ENCODE data around the gene BLID. TPM values are rescaled to one million over a fixed set of nuclear protein-coding genes. Genes with fewer than 3 reads are reported as not detected.

BLID gene
- total RNA-seq, 1 experiment from 2014 or later, result not detected

GRCh38 chr11:122108828-122109227 is 7.2 kb downstream of the BLID start:
- no peak overlapping the region for H3K9ac ChIP-seq (ENCODE audit: extremely low read depth, insufficient read length, low read length)
- H3K23ac ChIP-seq (ENCODE audit: insufficient read length, low read depth, low read length), result no peak overlapping the region
- H3T11ph ChIP-seq (ENCODE audit: low read length), result no peak overlapping the region
- H3K4ac ChIP-seq (ENCODE audit: low read depth, low read length), result no peak overlapping the region
- no peaks in the 10 kb centered on the region for H4K20me1 ChIP-seq (ENCODE audit: control insufficient read depth, insufficient read depth, insufficient read length)
- no peaks in the 10 kb centered on the region for H3K4me1 ChIP-seq (ENCODE audit: insufficient read depth, low read length)
- TF ChIP-seq CTCF (conservative IDR thresholded peaks at IDR 0.05), result no peak
- H3K23me2 ChIP-seq (ENCODE audit: insufficient read length, low read depth, low read length, poor library complexity, severe bottlenecking), result no peaks in the 10 kb centered on the region
- H2AFZ ChIP-seq (ENCODE audit: low read length), result no peak overlapping the region
- no peak overlapping the region for H2BK12ac ChIP-seq (ENCODE audit: insufficient read length, low read depth, low read length)
- no peaks in the 10 kb centered on the region for H3K9me3 ChIP-seq (ENCODE audit: control insufficient read depth, low read depth, low read length)
- H4K91ac ChIP-seq (ENCODE audit: insufficient read length, low read depth, low read length), result no peak overlapping the region
- no peak overlapping the region for H3K56ac ChIP-seq (ENCODE audit: insufficient read length, low read depth, low read length)
- H3K18ac ChIP-seq (ENCODE audit: insufficient read length, low read depth, low read length), result no peak overlapping the region
- H3K79me2 ChIP-seq (ENCODE audit: insufficient read depth, low read length), result no peaks in the 10 kb centered on the region
- no peak overlapping the region for H3K14ac ChIP-seq (ENCODE audit: insufficient read depth, low read length)
- Mint-ChIP-seq H3K27ac (no peak overlapping the region), H3K36me3 (ENCODE audit: insufficient read depth in 1 of 3, low read depth in 3 of 3) (no peaks in the 10 kb centered on the region), H3K4me3 (no peak overlapping the region), H3K27me3 (ENCODE audit: low read depth) (no peaks in the 10 kb centered on the region; the same call in 1 of the 2 replicates), H3K4me1 (peaks cover 15% of the 10 kb centered on the region in 2 experiments), H3K9me3 (no peaks in the 10 kb centered on the region; a peak in 1 of 5 replicates)
- DNase-seq, result no peak
- H2BK120ac ChIP-seq (ENCODE audit: low read depth, low read length, poor library complexity, severe bottlenecking), result no peak overlapping the region
- no peak overlapping the region for H2AK5ac ChIP-seq (ENCODE audit: insufficient read length, low read length)
- H4K8ac ChIP-seq (replicated peaks; ENCODE audit: insufficient read length, low read depth, low read length), result no peak overlapping the region
- H2BK15ac ChIP-seq (ENCODE audit: low read depth, low read length), result no peak overlapping the region
- H3K27ac ChIP-seq (ENCODE audit: insufficient read length, low read depth, low read length), result no peak overlapping the region
- no peaks in the 10 kb centered on the region for H3K27me3 ChIP-seq (ENCODE audit: insufficient read depth, low read length)
- H4K5ac ChIP-seq (ENCODE audit: insufficient read length, low read depth, low read length), result no peak overlapping the region
- H2BK20ac ChIP-seq (ENCODE audit: low read depth, low read length, poor library complexity, severe bottlenecking), result no peak overlapping the region
- H2BK5ac ChIP-seq (ENCODE audit: insufficient read length, low read length), result no peak overlapping the region
- no CpG with 5 or more reads among the region's 3 CpGs for WGBS (ENCODE audit: extremely low coverage, insufficient read length, low lambda C conversion rate)
- H3K4me2 ChIP-seq (ENCODE audit: insufficient read depth, insufficient read length, low read length), result no peak overlapping the region
- no peaks in the 10 kb centered on the region for H3K79me1 ChIP-seq (ENCODE audit: insufficient read depth, low read depth, low read length, poor library complexity, severe bottlenecking)
